Left colon (tissue), 2 donors: ENCODE measurements around the gene SINHCAF. TPM values are rescaled to one million over a fixed set of nuclear protein-coding genes. Genes with fewer than 3 reads are reported as not detected.

ENCODE experiments used
- ATAC-seq: fragments of 200-7000 bp; cut with Tn5 transposase; one replicate; pipeline ENCODE4 v1.9.1; 2020; ENCODE audit warnings: mild to moderate bottlenecking, moderate library complexity
- DNase-seq, 2 donors: peaks; one replicate each; pipeline ENCODE4 v3.0.0-alpha.2; 2020
- intact Hi-C, 2 donors: fragments of 100-400 bp; cut with DNase I in 1 of 2; cut with micrococcal nuclease in 1 of 2; formaldehyde crosslinking; loops; one replicate each; pipeline versions ENCODE4 v1.11.2 to v1.14.0; 2022; cut with DNase I, micrococcal nuclease
- total RNA-seq, 2 donors: library from RNA; stranded (reverse); fragmentation: NEBNext Ultra II Directional; extraction: Animal tissue kit (Norgen Biotek cat#: 25700); gene quantifications; one replicate each; pipeline ENCODE4 v1.2.1, GENCODE V29; 2021
- donor health status: DM: no; HTN: no; CAD: no.
- donor health status: DM: yes; HTN: yes; CAD: no.

SINHCAF gene
- total RNA-seq, 2 donors from 2014 or later: 66.7 to 71.0 TPM

GRCh38 chr12:31315044-31315715 is 10.8 kb downstream of the SINHCAF start:
- ATAC-seq: no peak
- intact Hi-C loops: no loop called here

GRCh38 chr12:31312431-31312830 is 13.5 kb downstream of the SINHCAF start:
- intact Hi-C loops: no loop called here
- DNase-seq (no peak), ATAC-seq (no peak)

More at GRCh38 chr12:31315044-31315715, 10.8 kb downstream of the SINHCAF start:
- DNase-seq: no peak

- no peak for DNase-seq
- intact Hi-C loops: no loop called here
- no peak for ATAC-seq
Measured at GRCh38 chr12:31311634-31312258, 14.2 kb downstream of the SINHCAF start.

- ATAC-seq (no peak), DNase-seq (no peak)
- intact Hi-C loops: no loop called here
Measured at GRCh38 chr12:31310488-31310887, 15.5 kb downstream of the SINHCAF start.

- DNase-seq: no peak
- no peak for ATAC-seq
- intact Hi-C loops: no loop called here
Measured at GRCh38 chr12:31309279-31309678, 16.7 kb downstream of the SINHCAF start.

- ATAC-seq: no peak
- DNase-seq: no peak
- intact Hi-C loops: no loop called here
Measured at GRCh38 chr12:31308116-31308515, 17.8 kb downstream of the SINHCAF start.

GRCh38 chr12:31306866-31307265 is 19.1 kb downstream of the SINHCAF start:
- DNase-seq (no peak), ATAC-seq (no peak)
- intact Hi-C loops: no loop called here

- no peak for DNase-seq
- ATAC-seq: no peak
- intact Hi-C loops: no loop called here
Measured at GRCh38 chr12:31303466-31303865, 22.5 kb downstream of the SINHCAF start.

- DNase-seq: no peak
- intact Hi-C loops: no loop called here
Measured at GRCh38 chr12:31301311-31301710, 24.6 kb downstream of the SINHCAF start.

GRCh38 chr12:31300783-31301182 is 25.2 kb downstream of the SINHCAF start:
- ATAC-seq (no peak), DNase-seq (no peak)
- intact Hi-C loops: no loop called here

More at GRCh38 chr12:31301311-31301710, 24.6 kb downstream of the SINHCAF start:
- no peak for ATAC-seq

GRCh38 chr12:31300341-31300740 is 25.6 kb downstream of the SINHCAF start:
- no peak for DNase-seq
- intact Hi-C loops: no loop called here
- no peak for ATAC-seq

- no peak for DNase-seq
- ATAC-seq: no peak
- intact Hi-C loops: no loop called here
Measured at GRCh38 chr12:31298922-31299321, 27.0 kb downstream of the SINHCAF start.

- no peak for DNase-seq
- ATAC-seq: no peak
- intact Hi-C loops: no loop called here
Measured at GRCh38 chr12:31298515-31298910, 27.4 kb downstream of the SINHCAF start.

- no peak for DNase-seq
- no peak for ATAC-seq
- intact Hi-C loops: no loop called here
Measured at GRCh38 chr12:31297572-31298514, 28.1 kb downstream of the SINHCAF start.

- intact Hi-C loops: no loop called here
- peak; percentile 97 for ATAC-seq
- no peak for DNase-seq
Measured at GRCh38 chr12:31289441-31289840, 36.5 kb downstream of the SINHCAF start.

GRCh38 chr12:31288381-31288780 is 37.6 kb downstream of the SINHCAF start:
- no peak for ATAC-seq
- no peak for DNase-seq
- intact Hi-C loops: no loop called here

GRCh38 chr12:31280183-31280582 is 45.8 kb downstream of the SINHCAF start:
- intact Hi-C loops: no loop called here
- DNase-seq (no peak), ATAC-seq (no peak)

- intact Hi-C loops: no loop called here
- DNase-seq (no peak), ATAC-seq (no peak)
Measured at GRCh38 chr12:31279390-31279924, 46.5 kb downstream of the SINHCAF start.

- DNase-seq: no peak
- intact Hi-C loops: no loop called here
- no peak for ATAC-seq
Measured at GRCh38 chr12:31278832-31279231, 47.1 kb downstream of the SINHCAF start.
